ENCODE results near the gene RPS15. TPM values are rescaled to one million over a fixed set of nuclear protein-coding genes. Genes with fewer than 3 reads are reported as not detected.

RPS15 gene
- total and polyA plus RNA-seq, 4 donors = 296 to 954 (median 414) TPM

GRCh38 chr19:1441022-1441426 lies 2.8 kb downstream of the RPS15 start:
- TF ChIP-seq YY1 (IDR thresholded peaks at IDR 0.05) = no peak
- no peak for TF ChIP-seq MAX (IDR thresholded peaks at IDR 0.05)
- TF ChIP-seq ATF3 (IDR thresholded peaks at IDR 0.05) = no peak
- TF ChIP-seq ZBTB33 (IDR thresholded peaks at IDR 0.05) = no peak
- no peak for TF ChIP-seq SP1 (IDR thresholded peaks at IDR 0.05)
- no peak for TF ChIP-seq GABPA (IDR thresholded peaks at IDR 0.05 in 1 of 2, conservative IDR thresholded peaks at IDR 0.05 in 1 of 2)
- no peak for TF ChIP-seq RAD21 (IDR thresholded peaks at IDR 0.05)
- TF ChIP-seq TAF1 (conservative IDR thresholded peaks at IDR 0.05) = no peak
- no peak for TF ChIP-seq RXRA (IDR thresholded peaks at IDR 0.05)
- TF ChIP-seq HNF4A (conservative IDR thresholded peaks at IDR 0.05) = no peak
- no peak for TF ChIP-seq HNF4G (IDR thresholded peaks at IDR 0.05)
- no peak for TF ChIP-seq CTCF (IDR thresholded peaks at IDR 0.05; ENCODE audit: low read depth, low read length, missing input control)
- no peak for TF ChIP-seq NR2F2 (IDR thresholded peaks at IDR 0.05)
- TF ChIP-seq FOXA2 (IDR thresholded peaks at IDR 0.05) = no peak
- TF ChIP-seq FOXA1 (IDR thresholded peaks at IDR 0.05) = no peak
- no peak for TF ChIP-seq JUND (IDR thresholded peaks at IDR 0.05)
- TF ChIP-seq EGR1 (IDR thresholded peaks at IDR 0.05; ENCODE audit: low read depth in 2 of 2) = no peak
- TF ChIP-seq, protein P1, sequence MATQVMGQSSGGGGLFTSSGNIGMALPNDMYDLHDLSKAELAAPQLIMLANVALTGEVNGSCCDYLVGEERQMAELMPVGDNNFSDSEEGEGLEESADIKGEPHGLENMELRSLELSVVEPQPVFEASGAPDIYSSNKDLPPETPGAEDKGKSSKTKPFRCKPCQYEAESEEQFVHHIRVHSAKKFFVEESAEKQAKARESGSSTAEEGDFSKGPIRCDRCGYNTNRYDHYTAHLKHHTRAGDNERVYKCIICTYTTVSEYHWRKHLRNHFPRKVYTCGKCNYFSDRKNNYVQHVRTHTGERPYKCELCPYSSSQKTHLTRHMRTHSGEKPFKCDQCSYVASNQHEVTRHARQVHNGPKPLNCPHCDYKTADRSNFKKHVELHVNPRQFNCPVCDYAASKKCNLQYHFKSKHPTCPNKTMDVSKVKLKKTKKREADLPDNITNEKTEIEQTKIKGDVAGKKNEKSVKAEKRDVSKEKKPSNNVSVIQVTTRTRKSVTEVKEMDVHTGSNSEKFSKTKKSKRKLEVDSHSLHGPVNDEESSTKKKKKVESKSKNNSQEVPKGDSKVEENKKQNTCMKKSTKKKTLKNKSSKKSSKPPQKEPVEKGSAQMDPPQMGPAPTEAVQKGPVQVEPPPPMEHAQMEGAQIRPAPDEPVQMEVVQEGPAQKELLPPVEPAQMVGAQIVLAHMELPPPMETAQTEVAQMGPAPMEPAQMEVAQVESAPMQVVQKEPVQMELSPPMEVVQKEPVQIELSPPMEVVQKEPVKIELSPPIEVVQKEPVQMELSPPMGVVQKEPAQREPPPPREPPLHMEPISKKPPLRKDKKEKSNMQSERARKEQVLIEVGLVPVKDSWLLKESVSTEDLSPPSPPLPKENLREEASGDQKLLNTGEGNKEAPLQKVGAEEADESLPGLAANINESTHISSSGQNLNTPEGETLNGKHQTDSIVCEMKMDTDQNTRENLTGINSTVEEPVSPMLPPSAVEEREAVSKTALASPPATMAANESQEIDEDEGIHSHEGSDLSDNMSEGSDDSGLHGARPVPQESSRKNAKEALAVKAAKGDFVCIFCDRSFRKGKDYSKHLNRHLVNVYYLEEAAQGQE (IDR thresholded peaks at IDR 0.05) = no peak
- 96% methylated on average over 9 of the region's 9 CpGs for WGBS
- Histone ChIP-seq H3K27me3 (ENCODE audit: control insufficient read depth in 4 of 4, insufficient read depth in 4 of 4, low read length in 3 of 4) (peaks cover 0 to 3% (median 0%) of the 10 kb centered on the region in 4 donors), H3K27ac (ENCODE audit: low read depth in 1 of 2, low read length in 2 of 2) (no peak overlapping the region), H3K9ac (ENCODE audit: low read depth in 1 of 2, low read length in 2 of 2) (no peak overlapping the region), H3K9me3 (ENCODE audit: control insufficient read depth in 4 of 4, low read length in 3 of 4) (no peaks in the 10 kb centered on the region), H3K4me1 (ENCODE audit: control insufficient read depth in 4 of 4, insufficient read depth in 4 of 4, low read length in 3 of 4) (peaks cover 11 to 24% (median 17%) of the 10 kb centered on the region in 4 donors), H3K4me3 (ENCODE audit: low read depth in 1 of 3, low read length in 3 of 3) (no peak overlapping the region), H3K36me3 (ENCODE audit: control insufficient read depth in 4 of 4, insufficient read depth in 3 of 4, low read depth in 1 of 4, low read length in 3 of 4) (peaks cover 11 to 28% (median 13%) of the 10 kb centered on the region in 4 donors)
- DNase-seq (ENCODE audit: low spot score) = no peak
